Memory B cell (primary cell): ENCODE measurements around the gene RSRC1.
"Not testable (repeated sequence)": the region's sequence is repeated elsewhere in the genome, so short reads cannot be mapped to it uniquely, and the experiment has no call there.

Experiments used
- ATAC-seq: fragments of 150-1000 bp; cut with Tn5 transposase; 2 replicates; pipeline ENCODE4 v1.10.0; 2021; ENCODE audit warnings: low read depth, mild to moderate bottlenecking, moderate library complexity
- DNase-seq, 2 donors: peaks; one replicate each; pipeline ENCODE4 v3.0.0; 2022; ENCODE audit warnings: low spot score in 2 of 2
- H3K27ac Mint-ChIP-seq: one replicate; pipeline ENCODE4 v1.8.0; 2022; ENCODE audit warnings: mild to moderate bottlenecking, moderate library complexity, mixed read lengths
- H3K27me3 Mint-ChIP-seq: one replicate; pipeline ENCODE4 v1.8.0; 2022; ENCODE audit warnings: mixed read lengths
- H3K36me3 Mint-ChIP-seq: one replicate; pipeline ENCODE4 v1.8.0; 2022; ENCODE audit warnings: mild to moderate bottlenecking, mixed read lengths
- H3K4me1 Mint-ChIP-seq: one replicate; pipeline ENCODE4 v1.8.0; 2022; ENCODE audit warnings: mixed read lengths
- H3K4me3 Mint-ChIP-seq: one replicate; pipeline ENCODE4 v1.8.0; 2022; ENCODE audit warnings: mild to moderate bottlenecking, moderate library complexity, mixed read lengths
- H3K9me3 Mint-ChIP-seq: one replicate; pipeline ENCODE4 v1.8.0; 2022; ENCODE audit warnings: mixed read lengths

RSRC1 gene

DNA sequence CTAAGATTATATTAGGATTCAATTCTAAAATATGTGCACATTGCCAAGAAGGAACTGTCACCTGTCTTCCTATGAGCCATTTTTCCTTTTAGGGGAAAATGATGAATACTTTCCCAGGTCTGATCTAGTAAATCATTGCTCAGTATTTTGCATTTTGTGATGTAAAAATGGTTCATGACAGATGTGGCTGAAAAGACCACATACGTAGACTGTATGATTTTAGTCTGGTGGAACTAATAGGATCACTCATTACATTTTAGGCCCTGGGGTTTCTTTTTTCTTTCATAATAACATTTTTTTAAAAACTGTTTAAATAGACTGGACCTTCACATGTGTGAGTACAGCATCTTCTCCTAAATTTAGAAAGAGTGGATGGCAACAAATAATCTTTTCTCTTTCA, 259.4 kb downstream of the RSRC1 start:
- Mint-ChIP-seq H3K4me3 (no peak overlapping the region), H3K36me3 (peaks cover 15% of the 10 kb centered on the region), H3K4me1 (no peaks in the 10 kb centered on the region), H3K9me3 (peaks cover 4% of the 10 kb centered on the region), H3K27me3 (no peaks in the 10 kb centered on the region), H3K27ac (no peak overlapping the region)
- no peak for ATAC-seq
- DNase-seq: no peak

DNA sequence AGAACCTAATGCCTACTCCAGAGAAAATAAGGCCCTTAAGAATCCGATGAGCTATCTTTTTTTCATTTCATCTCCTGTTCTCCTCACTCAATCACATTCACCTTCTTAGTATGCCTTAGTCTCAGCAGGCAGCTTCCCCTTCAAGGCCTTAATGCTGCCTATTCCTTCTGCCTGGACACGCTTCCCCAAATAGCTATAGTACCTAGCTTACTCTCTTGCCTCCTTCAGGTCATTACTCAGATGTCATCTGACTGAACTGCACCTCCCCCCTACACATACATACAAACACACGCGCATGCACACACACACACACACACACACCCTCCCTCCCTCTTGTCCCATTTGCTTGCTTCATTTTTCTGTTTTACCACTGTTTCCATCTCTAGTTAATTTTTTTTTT, 269.6 kb downstream of the RSRC1 start:
- H3K27me3 Mint-ChIP-seq: no peaks in the 10 kb centered on the region
- H3K27ac Mint-ChIP-seq: no peak overlapping the region
- peaks cover 22% of the 10 kb centered on the region for H3K36me3 Mint-ChIP-seq
- ATAC-seq (no peak), DNase-seq (no peak)
- H3K4me1 Mint-ChIP-seq: peaks cover 5% of the 10 kb centered on the region
- no peak overlapping the region for H3K4me3 Mint-ChIP-seq
- H3K9me3 Mint-ChIP-seq: no peaks in the 10 kb centered on the region

- H3K27ac Mint-ChIP-seq: no peak overlapping the region
- DNase-seq (no peak), ATAC-seq (no peak)
- H3K27me3 Mint-ChIP-seq: no peaks in the 10 kb centered on the region
- no peaks in the 10 kb centered on the region for H3K9me3 Mint-ChIP-seq
- H3K4me3 Mint-ChIP-seq: no peak overlapping the region
- H3K36me3 Mint-ChIP-seq: peaks cover 22% of the 10 kb centered on the region
- H3K4me1 Mint-ChIP-seq: peaks cover 5% of the 10 kb centered on the region
Observed at GRCh38 chr3:158381262-158381868, 271.5 kb downstream of the RSRC1 start.

GRCh38 chr3:158382479-158382878, 272.6 kb downstream of the RSRC1 start:
- Mint-ChIP-seq H3K36me3 (peaks cover 15% of the 10 kb centered on the region), H3K9me3 (no peaks in the 10 kb centered on the region), H3K27ac (no peak overlapping the region), H3K4me3 (no peak overlapping the region), H3K4me1 (peaks cover 5% of the 10 kb centered on the region), H3K27me3 (no peaks in the 10 kb centered on the region)
- ATAC-seq (no peak), DNase-seq (no peak)

GRCh38 chr3:158384019-158384418, 274.1 kb downstream of the RSRC1 start:
- Mint-ChIP-seq H3K36me3 (peaks cover 7% of the 10 kb centered on the region), H3K9me3 (no peaks in the 10 kb centered on the region), H3K4me3 (no peak overlapping the region), H3K27me3 (no peaks in the 10 kb centered on the region), H3K4me1 (peaks cover 5% of the 10 kb centered on the region), H3K27ac (no peak overlapping the region)
- no peak for DNase-seq
- no peak for ATAC-seq

GRCh38 chr3:158395421-158395820, 285.5 kb downstream of the RSRC1 start:
- DNase-seq (no peak), ATAC-seq (no peak)
- Mint-ChIP-seq H3K27me3 (no peaks in the 10 kb centered on the region), H3K4me1 (no peaks in the 10 kb centered on the region), H3K4me3 (no peak overlapping the region), H3K36me3 (peaks cover 27% of the 10 kb centered on the region), H3K27ac (no peak overlapping the region), H3K9me3 (peaks cover 21% of the 10 kb centered on the region)

GRCh38 chr3:158402590-158402989, 292.7 kb downstream of the RSRC1 start:
- no peaks in the 10 kb centered on the region for H3K36me3 Mint-ChIP-seq
- H3K27ac Mint-ChIP-seq: no peak overlapping the region
- no peak overlapping the region for H3K4me3 Mint-ChIP-seq
- ATAC-seq (no peak), DNase-seq (no peak)
- H3K9me3 Mint-ChIP-seq: no peaks in the 10 kb centered on the region
- no peaks in the 10 kb centered on the region for H3K4me1 Mint-ChIP-seq
- H3K27me3 Mint-ChIP-seq: no peaks in the 10 kb centered on the region

- Mint-ChIP-seq H3K27ac (no peak overlapping the region), H3K4me3 (no peak overlapping the region), H3K9me3 (no peaks in the 10 kb centered on the region), H3K27me3 (no peaks in the 10 kb centered on the region), H3K4me1 (no peaks in the 10 kb centered on the region), H3K36me3 (no peaks in the 10 kb centered on the region)
- DNase-seq (no peak), ATAC-seq (no peak)
Observed at GRCh38 chr3:158403013-158403412, 293.1 kb downstream of the RSRC1 start.

GRCh38 chr3:158404131-158404718, 294.3 kb downstream of the RSRC1 start:
- no peaks in the 10 kb centered on the region for H3K9me3 Mint-ChIP-seq
- no peak for DNase-seq
- no peaks in the 10 kb centered on the region for H3K27me3 Mint-ChIP-seq
- H3K4me3 Mint-ChIP-seq: no peak overlapping the region
- ATAC-seq: no peak
- H3K4me1 Mint-ChIP-seq: no peaks in the 10 kb centered on the region
- H3K27ac Mint-ChIP-seq: no peak overlapping the region
- H3K36me3 Mint-ChIP-seq: no peaks in the 10 kb centered on the region

DNA sequence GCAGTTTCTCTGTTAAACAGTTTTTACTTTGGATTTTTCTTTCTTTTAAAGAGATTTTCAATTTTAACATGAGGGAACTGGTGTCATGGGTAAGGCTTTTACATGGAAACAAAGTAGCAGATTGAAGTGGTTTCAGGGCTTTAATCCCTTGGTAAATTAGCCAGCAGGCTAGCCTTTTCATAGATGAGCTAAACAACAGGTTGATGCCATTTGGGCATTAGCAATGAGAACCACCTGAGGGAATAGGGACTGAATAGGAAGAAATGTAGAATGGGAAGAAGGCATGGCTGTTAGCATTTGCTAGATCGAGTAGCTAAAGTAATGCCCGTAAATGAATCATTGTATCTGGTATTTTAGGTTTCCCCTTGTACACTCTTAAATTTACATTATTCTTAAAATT, 295.6 kb downstream of the RSRC1 start:
- Mint-ChIP-seq H3K4me3 (no peak overlapping the region), H3K9me3 (peaks cover 1% of the 10 kb centered on the region), H3K36me3 (peaks cover 6% of the 10 kb centered on the region), H3K27me3 (no peaks in the 10 kb centered on the region), H3K27ac (no peak overlapping the region), H3K4me1 (no peaks in the 10 kb centered on the region)
- ATAC-seq: no peak
- DNase-seq: no peak

DNA sequence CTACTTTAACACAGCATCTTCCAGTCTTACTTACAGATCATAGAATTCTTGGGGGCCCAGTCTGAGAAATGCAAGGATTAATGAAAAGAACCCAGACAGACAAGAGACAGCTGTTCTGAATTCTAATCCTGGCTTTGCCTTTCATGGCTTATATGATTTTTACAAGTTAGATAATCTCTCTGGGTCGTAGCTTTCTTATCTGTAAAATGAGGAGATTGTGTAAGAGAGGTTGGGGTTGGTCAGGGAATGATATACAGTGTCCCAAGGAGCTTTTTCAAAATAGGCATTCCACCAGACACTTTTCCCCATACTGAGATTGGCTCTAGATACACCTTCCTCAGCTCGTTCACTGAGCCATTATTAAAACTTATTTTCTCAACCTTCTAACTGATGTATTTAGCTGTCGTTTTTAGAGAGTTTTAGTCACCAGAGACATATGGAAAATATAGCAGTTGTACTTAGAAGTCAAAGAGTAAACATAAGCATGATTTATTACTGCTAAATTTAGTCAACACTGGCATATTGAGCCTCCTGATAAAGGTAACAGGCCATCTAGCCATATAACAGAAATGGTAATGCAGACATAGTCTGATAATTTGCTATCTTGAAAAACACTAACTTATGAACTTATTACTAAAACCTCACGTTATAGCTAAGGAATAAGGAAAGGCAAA, 298.1 kb downstream of the RSRC1 start:
- Mint-ChIP-seq H3K4me3 (no peak overlapping the region), H3K36me3 (peaks cover 13% of the 10 kb centered on the region), H3K9me3 (peaks cover 3% of the 10 kb centered on the region), H3K4me1 (no peaks in the 10 kb centered on the region), H3K27me3 (no peaks in the 10 kb centered on the region), H3K27ac (no peak overlapping the region)
- ATAC-seq (no peak), DNase-seq (no peak)

GRCh38 chr3:158408518-158408897, 298.6 kb downstream of the RSRC1 start:
- not testable (repeated sequence) for ATAC-seq, DNase-seq, H3K4me3 Mint-ChIP-seq, H3K27me3 Mint-ChIP-seq, H3K4me1 Mint-ChIP-seq, H3K27ac Mint-ChIP-seq, H3K9me3 Mint-ChIP-seq
- H3K36me3 Mint-ChIP-seq: peaks cover 17% of the 10 kb centered on the region

DNA sequence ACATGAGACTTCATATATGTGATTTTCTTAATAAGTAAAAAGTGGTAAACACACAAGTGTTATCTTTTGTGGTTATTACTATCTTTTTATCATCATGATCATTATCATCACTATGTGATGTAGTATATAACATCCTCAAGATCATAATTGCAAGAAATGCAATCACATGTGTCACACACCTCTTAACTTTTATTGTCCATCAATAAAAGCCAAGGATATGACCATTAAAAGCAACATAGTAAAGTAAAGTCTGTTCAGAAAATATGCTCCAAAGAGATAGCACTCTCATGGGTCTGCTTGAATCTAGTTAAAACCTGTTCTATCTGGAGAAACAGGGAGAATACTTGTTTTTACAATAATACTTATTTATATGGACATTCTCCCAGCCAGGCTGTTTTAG, 308.1 kb downstream of the RSRC1 start:
- H3K4me1 Mint-ChIP-seq: peaks cover 8% of the 10 kb centered on the region
- ATAC-seq (no peak), DNase-seq (no peak)
- H3K27me3 Mint-ChIP-seq: no peaks in the 10 kb centered on the region
- no peak overlapping the region for H3K27ac Mint-ChIP-seq
- no peak overlapping the region for H3K4me3 Mint-ChIP-seq
- H3K36me3 Mint-ChIP-seq: peaks cover 13% of the 10 kb centered on the region
- peaks cover 2% of the 10 kb centered on the region for H3K9me3 Mint-ChIP-seq

- peak overlapping the region; percentile 13 for H3K27ac Mint-ChIP-seq
- ATAC-seq: no peak
- no peak for DNase-seq
- H3K36me3 Mint-ChIP-seq: peaks cover 10% of the 10 kb centered on the region
- peaks cover 8% of the 10 kb centered on the region for H3K4me1 Mint-ChIP-seq
- peaks cover 2% of the 10 kb centered on the region for H3K9me3 Mint-ChIP-seq
- no peaks in the 10 kb centered on the region for H3K27me3 Mint-ChIP-seq
- no peak overlapping the region for H3K4me3 Mint-ChIP-seq
Observed at GRCh38 chr3:158419820-158420653, 310.1 kb downstream of the RSRC1 start.
